GM12878 (cell line): Measurements from ENCODE around the gene ASB3. TPM values are rescaled to one million over a fixed set of nuclear protein-coding genes. Genes with fewer than 3 reads are reported as not detected.

Experiments used
- ATAC-seq: fragments of 200-7000 bp; cut with Tn5 transposase; 3 replicates; pipeline ENCODE4 v1.9.1; 2020; ENCODE audit warnings: mild to moderate bottlenecking, moderate library complexity
- BruUV-seq: library from RNA; stranded (reverse); fragments of 400-500 nt; replicated peaks from 2 replicates; lab custom pipeline; 2021; lab: Mats Ljungman, UMichigan
- CTCF ChIA-PET: fragments of 300-600 bp; sonication (Branson Sonifier 250); formaldehyde crosslinking; extraction: SDS; loops from one replicate; lab custom pipeline; 2021; ENCODE audit warnings: inconsistent platforms; lab: Yijun Ruan, JAX
- POLR2A ChIA-PET: fragments of 350-600 bp; formaldehyde crosslinking; extraction: SDS; loops from one replicate; lab custom pipeline; 2021; ENCODE audit warnings: inconsistent platforms; lab: Charles Lee
- RAD21 ChIA-PET: fragments of 300-600 bp; sonication (Branson Sonifier 250); formaldehyde crosslinking; loops from one replicate; lab custom pipeline; 2023; ENCODE audit warnings: antibody characterized with exemption; ENCODE audit not compliant: unreplicated experiment; lab: Charles Lee
- SMC1A ChIA-PET: fragments of 300-600 bp; sonication (Branson Sonifier 250); formaldehyde crosslinking; loops from one replicate; lab custom pipeline; 2023; ENCODE audit not compliant: unreplicated experiment, uncharacterized antibody; lab: Charles Lee
- DNase-seq: peaks from one replicate; pipeline ENCODE4 v3.0.0-alpha.2; 2011; ENCODE audit warnings: low read depth, low spot score
- FAIRE-seq: peaks from 3 replicates; lab custom pipeline; 2011; peaks lifted over from hg19 to GRCh38; lab: Jason Lieb, UNC
- H2AFZ ChIP-seq: 2 replicates; pipeline ENCODE4 v1.6.0; 2011; ENCODE audit warnings: low read depth, low read length, control low read depth; ENCODE audit not compliant: control insufficient read depth
- H3K27ac ChIP-seq: 2 replicates; pipeline ENCODE4 v1.5.1; 2011; ENCODE audit warnings: control low read depth; ENCODE audit not compliant: control insufficient read depth, insufficient read depth
- H3K27me3 ChIP-seq, 2 experiments: replicated peaks in 1 of 2; 2 replicates each; pipeline versions ENCODE4 v1.6.0 to v1.6.1; 2011; ENCODE audit warnings: low read length in 1 of 2; ENCODE audit not compliant: control insufficient read depth in 2 of 2, insufficient read depth in 2 of 2
- H3K36me3 ChIP-seq, 2 experiments: 2 replicates each; pipeline ENCODE4 v1.5.1; 2011; ENCODE audit warnings: low read length in 1 of 2; ENCODE audit not compliant: control insufficient read depth in 2 of 2, insufficient read depth in 2 of 2
- H3K4me1 ChIP-seq: 2 replicates; pipeline ENCODE4 v1.6.1; 2011; ENCODE audit warnings: mild to moderate bottlenecking, low read length, moderate library complexity, mixed read lengths; ENCODE audit not compliant: control insufficient read depth, insufficient read depth
- H3K4me2 ChIP-seq: 2 replicates; pipeline ENCODE4 v1.6.0; 2011; ENCODE audit warnings: control low read depth; ENCODE audit not compliant: control insufficient read depth, insufficient read depth
- H3K4me3 ChIP-seq: fragments of 200-600 bp; sonication (generic); 2 replicates; pipeline ENCODE4 v1.5.1; 2016
- H3K79me2 ChIP-seq: 2 replicates; pipeline ENCODE4 v1.6.0; 2011; ENCODE audit warnings: low read length; ENCODE audit not compliant: control insufficient read depth, insufficient read depth
- H3K9ac ChIP-seq: 2 replicates; pipeline ENCODE4 v1.8.0; 2011; ENCODE audit warnings: low read length, control low read depth, mixed read lengths; ENCODE audit not compliant: control insufficient read depth, insufficient read depth
- H3K9me3 ChIP-seq: replicated peaks from 3 replicates; pipeline ENCODE4 v1.5.1; 2011; ENCODE audit warnings: mild to moderate bottlenecking, low read length; ENCODE audit not compliant: control insufficient read depth, insufficient read depth
- H4K20me1 ChIP-seq: 2 replicates; pipeline ENCODE4 v1.6.0; 2011; ENCODE audit not compliant: control insufficient read depth, insufficient read depth
- BACH1 ChIP-seq: fragments of 450-650 bp; IDR thresholded peaks from 2 replicates; pipeline ENCODE4 v1.6.1; 2017; ENCODE audit warnings: mild to moderate bottlenecking, borderline replicate concordance
- CBX3 ChIP-seq: fragments of 200-600 bp; sonication (generic); IDR thresholded peaks from 2 replicates; pipeline ENCODE4 v1.6.1; 2016; ENCODE audit warnings: low read depth, borderline replicate concordance
- EED ChIP-seq: sonication (generic); IDR thresholded peaks from 2 replicates; pipeline ENCODE4 v1.6.1; 2016; ENCODE audit warnings: antibody characterized with exemption, low read depth
- EGR1 ChIP-seq, 2 experiments: IDR thresholded peaks; 1 replicate in 1 of 2; 2 replicates in 1 of 2; pipeline ENCODE4 v1.6.1; 2011 to 2012; ENCODE audit warnings: low read depth in 2 of 2, low read length in 2 of 2, borderline replicate concordance in 1 of 2, mild to moderate bottlenecking in 1 of 2, moderate library complexity in 1 of 2
- IKZF2 ChIP-seq, 2 experiments: fragments of 450-650 bp; IDR thresholded peaks; 2 replicates each; pipeline ENCODE4 v1.6.1; 2017; ENCODE audit warnings: mild to moderate bottlenecking in 2 of 2, moderate library complexity in 2 of 2
- IRF5 ChIP-seq: fragments of 450-650 bp; IDR thresholded peaks from 2 replicates; pipeline ENCODE4 v1.6.1; 2017; ENCODE audit warnings: borderline replicate concordance
- MYB ChIP-seq: fragments of 150-350 bp; IDR thresholded peaks from 2 replicates; pipeline ENCODE4 v1.6.1; 2014; ENCODE audit warnings: mild to moderate bottlenecking, low read depth, low read length, borderline replicate concordance
- PAX8 ChIP-seq: fragments of 450-650 bp; IDR thresholded peaks from 2 replicates; pipeline ENCODE4 v1.6.1; 2017; ENCODE audit warnings: mild to moderate bottlenecking, moderate library complexity
- PML ChIP-seq: IDR thresholded peaks from 2 replicates; pipeline ENCODE4 v1.6.1; 2012; ENCODE audit warnings: low read length, inconsistent platforms
- PRDM15 ChIP-seq: fragments of 450-650 bp; formaldehyde crosslinking; IDR thresholded peaks from 2 replicates; pipeline ENCODE4 v1.4.0; 2020; ENCODE audit warnings: mild to moderate bottlenecking, moderate library complexity
- RBBP5 ChIP-seq: fragments of 200-600 bp; sonication (generic); conservative IDR thresholded peaks from 2 replicates; pipeline ENCODE4 v1.6.1; 2016
- SRF ChIP-seq, 2 experiments: IDR thresholded peaks; 2 replicates each; pipeline ENCODE4 v1.6.1; 2011; ENCODE audit warnings: low read depth in 2 of 2, low read length in 2 of 2, mild to moderate bottlenecking in 1 of 2, moderate library complexity in 1 of 2
- YBX1 ChIP-seq: fragments of 450-650 bp; IDR thresholded peaks from 2 replicates; pipeline ENCODE4 v1.6.1; 2016; ENCODE audit warnings: antibody characterized with exemption
- ZZZ3 ChIP-seq: IDR thresholded peaks from 2 replicates; pipeline ENCODE4 v1.6.1; 2011; ENCODE audit warnings: low read depth; ENCODE audit not compliant: control insufficient read depth, insufficient read length
- WGBS: methylation state at CpG from one replicate; pipeline ENCODE4 v1.1.6; 2016; ENCODE audit warnings: low lambda C conversion rate; ENCODE audit not compliant: insufficient replicate concordance, insufficient coverage; ENCODE audit errors: missing lambda C conversion rate; 5-methylcytosine and 5-hydroxymethylcytosine counted together
- in situ Hi-C: fragments of 300-500 bp; cut with MboI; formaldehyde crosslinking; loops from 9 replicates; pipeline ENCODE4 v1.14.3; 2018; ENCODE audit warnings: mixed read lengths
- intact Hi-C: fragments of 100-400 bp; cut with micrococcal nuclease; formaldehyde crosslinking; loops from one replicate; pipeline ENCODE4 v1.14.2; 2022; ENCODE audit not compliant: unreplicated experiment
- polyA plus RNA-seq, 11 experiments: library from polyadenylated mRNA; depleted of rRNA in 4 of 11; unstranded in 6 of 11; stranded (reverse) in 5 of 11; fragments of >200 nt; fragmentation: Nextera tagmentation in 4 of 11; fragmentation: Illumina TruSeq in 1 of 11; extraction: Ambion mirVana in 4 of 11; extraction: Trizol in 1 of 11; gene quantifications; 1 replicate in 1 of 11; 2 replicates in 10 of 11; pipeline versions ENCODE4 v1.2.1 to v1.2.3, GENCODE V29; 2011 to 2016; ENCODE audit warnings: inconsistent platforms in 2 of 11, missing spikeins in 2 of 11, low read depth in 1 of 11
- total RNA-seq, 4 experiments: library from RNA; depleted of rRNA in 3 of 4; stranded (reverse); fragments of >200 nt in 3 of 4; fragmentation: Illumina TruSeq in 1 of 4; extraction: Trizol in 1 of 4; gene quantifications; 2 replicates each; pipeline versions ENCODE4 v1.2.1 to v1.2.3, GENCODE V29; 2013 to 2021

ASB3 gene
- total and polyA plus RNA-seq, 10 of the 15 experiments (the other 5 are each of a cell fraction or from before 2014, with no cell fraction given), result 16.4 to 30.9 (median 22.6) TPM

- Histone ChIP-seq H3K4me1 (no peaks in the 10 kb centered on the region), H3K4me2 (no peak overlapping the region), H3K27ac (no peak overlapping the region), H3K9ac (no peak overlapping the region), H3K9me3 (no peaks in the 10 kb centered on the region), H2AFZ (no peak overlapping the region), H4K20me1 (no peaks in the 10 kb centered on the region), H3K4me3 (no peak overlapping the region), H3K36me3 (no peaks in the 10 kb centered on the region), H3K27me3 (no peaks in the 10 kb centered on the region), H3K79me2 (no peaks in the 10 kb centered on the region)
- no peak for FAIRE-seq
- no peak for ATAC-seq
- no peak for DNase-seq
- BruUV-seq, result no TSS peak
- in situ Hi-C loops, result no loop called here
- ChIA-PET CTCF (interaction anchor here (1.3 kb wide), 1 partner anchor 17 kb away, joined by 3 read pairs; no protein-coding TSS in a partner anchor), POLR2A (no interaction called here), RAD21 (interaction anchor here (0.6 kb wide), 1 partner anchor 1076 kb away, joined by 3 read pairs; no protein-coding TSS in a partner anchor), SMC1A (no interaction called here)
- intact Hi-C loops, result no loop called here
- no peak for TF ChIP-seq YBX1
- TF ChIP-seq MYB, result no peak
- no peak for TF ChIP-seq EED
- no peak for TF ChIP-seq SRF (IDR thresholded peaks at IDR 0.05; ENCODE audit: low read depth in 2 of 2, low read length in 2 of 2)
- no peak for TF ChIP-seq CBX3
- TF ChIP-seq RBBP5, result no peak
- WGBS, result 34% methylated on average over 4 of the region's 4 CpGs
Measured at GRCh38 chr2:53629501-53629900, 157.3 kb downstream of the ASB3 start.

GRCh38 chr2:53629001-53629400 lies 157.8 kb downstream of the ASB3 start:
- CTCF ChIA-PET, result interaction anchor here (1.3 kb wide), 1 partner anchor 17 kb away, joined by 3 read pairs; no protein-coding TSS in a partner anchor
- H3K9me3 ChIP-seq, result no peaks in the 10 kb centered on the region
- 42% methylated on average over 6 of the region's 6 CpGs for WGBS
- intact Hi-C loops (no loop called here), in situ Hi-C loops (no loop called here)
- no peak overlapping the region for H3K4me2 ChIP-seq
- no TSS peak for BruUV-seq
- H3K79me2 ChIP-seq, result no peaks in the 10 kb centered on the region
- H3K9ac ChIP-seq, result no peak overlapping the region
- H3K4me3 ChIP-seq, result no peak overlapping the region
- no peaks in the 10 kb centered on the region for H4K20me1 ChIP-seq
- H3K27me3 ChIP-seq, result no peaks in the 10 kb centered on the region
- POLR2A ChIA-PET, result no interaction called here
- no peak overlapping the region for H2AFZ ChIP-seq
- RAD21 ChIA-PET, result interaction anchor here (0.6 kb wide), 1 partner anchor 1076 kb away, joined by 3 read pairs; no protein-coding TSS in a partner anchor
- H3K36me3 ChIP-seq, result no peaks in the 10 kb centered on the region
- no peaks in the 10 kb centered on the region for H3K4me1 ChIP-seq
- DNase-seq (no peak), FAIRE-seq (no peak), ATAC-seq (no peak)
- no peak overlapping the region for H3K27ac ChIP-seq
- SMC1A ChIA-PET, result no interaction called here
- TF ChIP-seq IKZF2 (IDR thresholded peaks at IDR 0.05) (no peak), MYB (no peak), IRF5 (no peak), PRDM15 (CRISPR knock-in tag) (no peak), EGR1 (IDR thresholded peaks at IDR 0.05; ENCODE audit: borderline replicate concordance in 1 of 2, low read depth in 2 of 2, low read length in 2 of 2) (no peak), PML (no peak), BACH1 (no peak), ZZZ3 (no peak), PAX8 (no peak)
